ENCODE results near the gene CGB3. TPM values are rescaled to one million over a fixed set of nuclear protein-coding genes. Genes with fewer than 3 reads are reported as not detected.

Gene CGB3
- total RNA-seq, 1 donor from 2014 or later, result not detected

DNA sequence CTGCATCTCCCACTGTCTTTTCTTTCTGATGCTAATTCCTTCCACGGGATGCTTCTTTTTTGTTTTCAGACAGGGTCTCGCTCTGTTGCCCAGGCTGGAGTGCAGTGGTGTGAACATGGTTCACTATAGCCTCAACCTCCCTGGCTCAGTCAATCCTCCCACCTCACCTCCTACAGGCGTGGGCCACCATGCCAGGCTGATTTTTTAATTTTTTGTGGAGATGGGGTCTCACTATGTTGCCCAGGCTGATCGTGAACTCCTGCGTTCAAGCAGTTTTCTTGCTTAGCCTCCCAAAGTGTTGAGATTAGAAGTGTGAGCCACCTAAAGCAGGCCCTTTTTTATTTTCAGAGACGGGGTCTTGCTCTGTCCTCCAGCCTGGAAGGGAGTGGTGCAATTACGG, 35.8 kb downstream of the CGB3 start:
- DNase-seq (ENCODE audit: low read depth in 2 of 2), result no peak

DNA sequence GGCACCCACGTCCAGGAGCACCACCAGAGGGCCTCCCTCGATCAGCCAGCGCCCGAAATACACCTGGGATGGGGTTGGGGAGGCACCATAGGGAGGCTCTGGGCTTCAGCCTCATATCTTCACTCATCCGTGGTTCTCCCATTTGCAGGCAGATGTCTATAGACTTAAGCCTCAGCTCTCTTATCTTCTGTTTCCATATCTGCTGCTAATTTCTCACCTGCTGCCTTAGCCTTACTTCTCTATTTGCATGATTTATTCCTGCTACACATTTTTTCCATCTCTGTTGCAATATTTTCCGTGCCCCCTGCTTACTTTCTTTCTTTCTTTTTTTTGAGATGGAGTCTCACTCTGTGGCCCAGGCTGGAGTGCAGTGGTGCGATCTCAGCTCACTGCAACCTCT, 36.8 kb downstream of the CGB3 start:
- DNase-seq (ENCODE audit: low read depth in 2 of 2), result no peak

DNA sequence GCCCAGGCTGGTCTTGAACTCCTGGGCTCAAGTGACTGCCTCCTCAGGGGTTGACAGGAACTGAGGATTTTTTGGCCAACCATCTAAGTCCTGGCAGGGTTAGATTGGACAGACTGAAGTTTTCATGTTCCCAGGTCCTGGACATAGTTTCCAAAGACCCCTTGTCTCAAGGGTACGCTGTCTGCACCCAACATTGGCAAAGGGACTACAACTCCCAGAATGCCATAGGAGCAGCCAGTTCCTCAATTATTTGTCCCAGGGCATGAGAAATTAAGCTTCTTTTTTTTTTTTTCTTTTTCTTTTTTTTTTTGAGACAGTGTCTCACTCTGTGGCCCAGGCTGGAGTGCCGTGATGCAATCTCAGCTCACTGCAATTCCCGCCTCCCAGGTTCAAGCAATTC, 37.9 kb downstream of the CGB3 start:
- no peak for DNase-seq (ENCODE audit: low read depth in 2 of 2)

DNA sequence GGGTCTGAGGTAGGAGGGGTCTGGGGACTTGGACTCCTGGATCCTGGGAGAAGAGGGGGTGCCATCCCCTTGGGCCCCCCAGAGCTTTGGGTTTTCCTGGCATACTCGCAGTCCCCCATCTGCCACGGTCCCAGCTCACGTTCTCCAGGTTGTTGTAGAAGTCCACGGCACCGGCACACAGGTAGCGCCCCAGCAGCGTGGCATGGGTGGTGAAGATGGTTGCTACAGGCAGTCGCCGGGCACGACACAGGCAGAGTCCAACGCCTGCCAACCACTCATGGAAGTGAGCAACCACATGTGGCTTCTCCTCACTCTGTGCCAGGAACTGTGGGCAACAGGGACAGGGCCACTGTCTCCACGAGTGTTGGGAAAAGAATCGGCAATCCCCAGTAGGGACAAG, 38.4 kb downstream of the CGB3 start:
- DNase-seq (ENCODE audit: low read depth in 2 of 2), result no peak

DNA sequence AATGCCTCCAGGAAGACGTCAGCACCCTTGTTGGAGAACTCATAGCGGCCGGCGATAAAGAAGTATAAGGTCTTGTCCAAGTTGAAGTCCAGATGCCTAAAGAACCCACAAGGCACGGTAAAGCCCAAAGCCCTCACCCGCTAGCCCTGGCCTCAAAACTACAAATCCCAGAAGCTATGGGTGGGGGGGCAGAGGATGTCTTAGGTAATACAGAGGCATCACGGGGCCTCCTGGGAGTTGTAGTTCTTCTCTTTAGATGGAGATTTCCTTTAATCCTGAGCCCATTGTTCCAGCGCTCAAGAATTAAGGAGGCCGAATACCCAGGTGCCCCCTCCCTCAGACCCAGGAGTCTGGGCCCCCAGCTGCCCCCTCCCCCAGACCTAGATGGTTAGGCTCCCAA, 41.9 kb downstream of the CGB3 start:
- no peak for DNase-seq (ENCODE audit: low read depth in 2 of 2)

DNA sequence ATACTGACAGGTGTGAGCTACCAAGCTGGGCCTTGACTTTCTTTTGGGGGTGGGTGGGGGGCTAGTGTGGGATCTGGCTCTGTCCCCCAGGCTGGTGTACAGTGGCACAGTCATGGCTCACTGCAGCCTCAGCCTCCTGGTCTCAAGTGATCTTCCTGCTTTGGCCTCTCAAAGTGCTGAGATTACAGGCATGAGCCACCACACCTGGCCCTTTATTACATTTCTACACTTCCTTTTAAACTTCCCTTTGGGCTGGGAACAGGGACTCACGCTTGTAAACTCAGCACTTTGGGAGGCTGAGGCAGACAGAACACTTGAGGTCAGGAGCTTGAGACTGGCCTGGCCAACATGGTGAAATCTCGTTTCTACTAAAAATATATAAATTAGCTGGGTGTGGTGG, 47.1 kb downstream of the CGB3 start:
- DNase-seq (ENCODE audit: low read depth in 2 of 2), result no peak

DNA sequence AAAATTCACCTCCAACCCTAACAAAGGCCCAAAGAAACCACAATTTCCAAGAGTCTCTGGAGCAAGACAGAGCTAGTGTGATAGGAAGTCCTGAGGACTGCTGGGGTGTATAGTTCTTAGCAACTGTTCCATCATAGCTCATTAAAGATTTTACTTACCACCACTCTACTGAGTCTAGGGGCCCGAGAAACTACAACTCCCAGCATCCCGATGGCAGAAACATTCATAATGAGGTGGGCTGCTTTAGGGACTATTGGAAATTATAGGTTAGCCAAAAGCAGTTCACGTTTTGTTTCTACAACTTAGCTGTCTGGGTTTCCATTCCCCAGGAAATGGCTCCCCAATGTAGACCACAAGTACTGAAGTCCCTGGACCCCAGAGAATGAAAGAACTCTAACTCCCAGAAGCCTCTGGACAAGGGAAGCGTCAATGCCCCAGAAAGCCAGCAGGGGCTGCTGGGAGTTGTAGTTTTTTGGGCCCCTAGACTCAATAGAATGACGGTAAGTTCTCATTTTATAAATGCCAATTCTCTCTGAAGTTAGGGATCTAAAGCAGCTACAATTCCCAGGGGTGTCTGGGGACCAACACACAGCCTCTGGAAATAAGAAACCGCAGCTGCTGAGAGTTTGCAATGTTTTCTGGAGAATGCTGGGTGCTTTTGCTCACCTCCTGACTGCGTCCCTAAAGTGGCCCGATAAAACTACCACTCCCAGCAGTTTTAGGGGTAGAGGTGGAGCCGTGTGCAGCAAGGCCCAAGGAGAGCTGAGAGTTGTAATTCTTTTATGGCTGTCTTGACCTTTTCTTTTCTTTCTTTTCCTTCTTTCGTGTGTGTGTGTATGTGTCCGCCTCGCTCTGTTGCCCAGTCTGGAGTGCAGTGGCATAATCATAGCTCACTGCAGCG, 47.9 kb downstream of the CGB3 start:
- DNase-seq (ENCODE audit: low read depth in 2 of 2), result peak in 1 of 2 donors; percentile 44

Other genes with a start within 250 kb of the CGB3 start
- 29.0 and 33.3 TPM in 2 replicates for gene BCAT2, start 213.3 kb downstream of the CGB3 start, total RNA-seq
- 2.8 and 4.2 TPM in 2 replicates for gene HSD17B14, start 187.8 kb downstream of the CGB3 start, total RNA-seq
- gene PLEKHA4, start 155.7 kb downstream of the CGB3 start, total RNA-seq, result 2.7 and 6.8 TPM in 2 replicates
- gene PPP1R15A, start 151.9 kb downstream of the CGB3 start, total RNA-seq, result 21.6 and 36.4 TPM in 2 replicates
- under 0.01 and 0.13 TPM in 2 replicates for gene TULP2, start 125.6 kb downstream of the CGB3 start, total RNA-seq
- 89.7 and 166 TPM in 2 replicates for gene NUCB1, start 124.0 kb downstream of the CGB3 start, total RNA-seq
- 0.13 TPM in 1 of 2 replicates, not detected in the other for gene DHDH, start 90.6 kb downstream of the CGB3 start, total RNA-seq
- gene BAX, start 69.5 kb downstream of the CGB3 start, total RNA-seq, result 85.0 and 95.6 TPM in 2 replicates
- gene FTL, start 59.0 kb downstream of the CGB3 start, total RNA-seq, result 625 and 1,172 TPM in 2 replicates
- gene GYS1, start 31.0 kb downstream of the CGB3 start, total RNA-seq, result 14.8 and 16.0 TPM in 2 replicates
- gene RUVBL2, start 30.4 kb downstream of the CGB3 start, total RNA-seq, result 139 and 197 TPM in 2 replicates
- 0.89 TPM in 1 of 2 replicates, not detected in the other for gene LHB, start 7.2 kb downstream of the CGB3 start, total RNA-seq
- gene CGB2, start 7.6 kb upstream of the CGB3 start, total RNA-seq, result not detected in 2 replicates
- gene CGB1, start 12.6 kb upstream of the CGB3 start, total RNA-seq, result not detected in 2 replicates
- not detected in 2 replicates for gene CGB5, start 19.5 kb upstream of the CGB3 start, total RNA-seq
- not detected in 2 replicates for gene CGB8, start 24.8 kb upstream of the CGB3 start, total RNA-seq
- gene CGB7, start 33.4 kb upstream of the CGB3 start, total RNA-seq, result 0.13 TPM in 1 of 2 replicates, not detected in the other
- not detected in 2 replicates for gene NTF4, start 40.5 kb upstream of the CGB3 start, total RNA-seq
- not detected in 2 replicates for gene KCNA7, start 48.4 kb upstream of the CGB3 start, total RNA-seq
- gene SNRNP70, start 61.1 kb upstream of the CGB3 start, total RNA-seq, result 150 and 160 TPM in 2 replicates
- gene LIN7B, start 90.0 kb upstream of the CGB3 start, total RNA-seq, result 1.4 and 2.4 TPM in 2 replicates
- 0.13 and 0.25 TPM in 2 replicates for gene C19orf73, start 94.8 kb upstream of the CGB3 start, total RNA-seq
- 4.0 TPM in 2 replicates for gene PPFIA3, start 95.2 kb upstream of the CGB3 start, total RNA-seq
- gene HRC, start 131.1 kb upstream of the CGB3 start, total RNA-seq, result not detected in 2 replicates
- gene TRPM4, start 133.5 kb upstream of the CGB3 start, total RNA-seq, result 10.8 and 18.2 TPM in 2 replicates